ENCODE results near the gene FGF12. TPM values are rescaled to one million over a fixed set of nuclear protein-coding genes. Genes with fewer than 3 reads are reported as not detected.

The FGF12 gene
- total RNA-seq, 1 experiment from 2014 or later: 1.5 TPM

GRCh38 chr3:192155194-192155593, 572.1 kb downstream of the FGF12 start:
- DNase-seq (ENCODE audit: extremely low read depth, low read depth): no peak

GRCh38 chr3:192133271-192133670, 594.1 kb downstream of the FGF12 start:
- no peak for DNase-seq (ENCODE audit: extremely low read depth, low read depth)

GRCh38 chr3:192130534-192131132, 596.7 kb downstream of the FGF12 start:
- peak; percentile 25 for DNase-seq (ENCODE audit: extremely low read depth, low read depth)

GRCh38 chr3:192129586-192129985, 597.8 kb downstream of the FGF12 start:
- DNase-seq (ENCODE audit: extremely low read depth, low read depth): no peak

- DNase-seq (ENCODE audit: extremely low read depth, low read depth): no peak
Measured at GRCh38 chr3:192128922-192129321, 598.4 kb downstream of the FGF12 start.

- DNase-seq (ENCODE audit: extremely low read depth, low read depth): no peak
Measured at GRCh38 chr3:192128060-192128459, 599.3 kb downstream of the FGF12 start.

- DNase-seq (ENCODE audit: extremely low read depth, low read depth): no peak
Measured at GRCh38 chr3:192122832-192123594, 604.3 kb downstream of the FGF12 start.

- no peak for DNase-seq (ENCODE audit: extremely low read depth, low read depth)
Measured at GRCh38 chr3:192121923-192122322, 605.4 kb downstream of the FGF12 start.

GRCh38 chr3:192108820-192109219, 618.5 kb downstream of the FGF12 start:
- DNase-seq (ENCODE audit: extremely low read depth, low read depth): no peak

- DNase-seq (ENCODE audit: extremely low read depth, low read depth): no peak
Measured at GRCh38 chr3:192106543-192106942, 620.8 kb downstream of the FGF12 start.

GRCh38 chr3:192092388-192093005, 634.8 kb downstream of the FGF12 start:
- DNase-seq (ENCODE audit: extremely low read depth, low read depth): no peak

GRCh38 chr3:192091831-192092230, 635.5 kb downstream of the FGF12 start:
- DNase-seq (ENCODE audit: extremely low read depth, low read depth): no peak

- DNase-seq (ENCODE audit: extremely low read depth, low read depth): no peak
Measured at GRCh38 chr3:192090586-192090985, 636.8 kb downstream of the FGF12 start.

Small RNAs within 50 kb of the gene (small RNA-seq; reads per million reads assigned to genes)
- gene RF01210: 0.02 to 0.06 reads per million in 2 experiments
- gene RNU1-20P: 0 to 0.18 reads per million in 2 experiments

Other genes starting within 250 kb of the FGF12 start
- 10.5 and 11.8 TPM in 2 replicates for gene MB21D2, start 190.3 kb upstream of the FGF12 start, total RNA-seq (2014; rRNA removed; shearing (Covaris generic))

Data from NCI-H460 (cell line).